ENCODE results near the gene COPS3. TPM values are rescaled to one million over a fixed set of nuclear protein-coding genes. Genes with fewer than 3 reads are reported as not detected.

COPS3 gene
- total RNA-seq, 1 experiment from 2014 or later, result 113 TPM

GRCh38 chr17:17275971-17276370, 5.1 kb downstream of the COPS3 start:
- H4K20me1 ChIP-seq (ENCODE audit: control insufficient read depth, insufficient read depth, insufficient read length), result no peaks in the 10 kb centered on the region
- H2AFZ ChIP-seq (ENCODE audit: low read length), result no peak overlapping the region
- H2BK120ac ChIP-seq (ENCODE audit: low read depth, low read length, poor library complexity, severe bottlenecking), result no peak overlapping the region
- no peaks in the 10 kb centered on the region for H3K9me3 ChIP-seq (ENCODE audit: control insufficient read depth, low read depth, low read length)
- TF ChIP-seq, protein P1, sequence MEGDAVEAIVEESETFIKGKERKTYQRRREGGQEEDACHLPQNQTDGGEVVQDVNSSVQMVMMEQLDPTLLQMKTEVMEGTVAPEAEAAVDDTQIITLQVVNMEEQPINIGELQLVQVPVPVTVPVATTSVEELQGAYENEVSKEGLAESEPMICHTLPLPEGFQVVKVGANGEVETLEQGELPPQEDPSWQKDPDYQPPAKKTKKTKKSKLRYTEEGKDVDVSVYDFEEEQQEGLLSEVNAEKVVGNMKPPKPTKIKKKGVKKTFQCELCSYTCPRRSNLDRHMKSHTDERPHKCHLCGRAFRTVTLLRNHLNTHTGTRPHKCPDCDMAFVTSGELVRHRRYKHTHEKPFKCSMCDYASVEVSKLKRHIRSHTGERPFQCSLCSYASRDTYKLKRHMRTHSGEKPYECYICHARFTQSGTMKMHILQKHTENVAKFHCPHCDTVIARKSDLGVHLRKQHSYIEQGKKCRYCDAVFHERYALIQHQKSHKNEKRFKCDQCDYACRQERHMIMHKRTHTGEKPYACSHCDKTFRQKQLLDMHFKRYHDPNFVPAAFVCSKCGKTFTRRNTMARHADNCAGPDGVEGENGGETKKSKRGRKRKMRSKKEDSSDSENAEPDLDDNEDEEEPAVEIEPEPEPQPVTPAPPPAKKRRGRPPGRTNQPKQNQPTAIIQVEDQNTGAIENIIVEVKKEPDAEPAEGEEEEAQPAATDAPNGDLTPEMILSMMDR (conservative IDR thresholded peaks at IDR 0.05), result no peak
- H3K9ac ChIP-seq (ENCODE audit: extremely low read depth, insufficient read length, low read length), result no peak overlapping the region
- no peak overlapping the region for H3K56ac ChIP-seq (ENCODE audit: insufficient read length, low read depth, low read length)
- no peak overlapping the region for H3K23ac ChIP-seq (ENCODE audit: insufficient read length, low read depth, low read length)
- Mint-ChIP-seq H3K36me3 (ENCODE audit: insufficient read depth in 1 of 3, low read depth in 3 of 3) (peaks cover 11 to 43% (median 24%) of the 10 kb centered on the region in 3 experiments; a peak in 6 of 7 replicates), H3K27ac (0 out of 7 replicates have a peak overlapping the region, but pooled peaks of 1 of the 3 experiments have one; percentile 14), H3K4me3 (no peak overlapping the region), H3K27me3 (ENCODE audit: low read depth) (no peaks in the 10 kb centered on the region), H3K4me1 (peaks cover 7 to 9% of the 10 kb centered on the region in 2 experiments), H3K9me3 (no peaks in the 10 kb centered on the region)
- no peak overlapping the region for H3T11ph ChIP-seq (ENCODE audit: low read length)
- no peak overlapping the region for H3K4ac ChIP-seq (ENCODE audit: low read depth, low read length)
- H3K4me1 ChIP-seq (ENCODE audit: insufficient read depth, low read length), result no peaks in the 10 kb centered on the region
- no peak overlapping the region for H2BK5ac ChIP-seq (ENCODE audit: insufficient read length, low read length)
- peaks cover 6% of the 10 kb centered on the region for H3K23me2 ChIP-seq (ENCODE audit: insufficient read length, low read depth, low read length, poor library complexity, severe bottlenecking)
- no peak for DNase-seq
- no peak overlapping the region for H3K4me2 ChIP-seq (ENCODE audit: insufficient read depth, insufficient read length, low read length)
- H3K18ac ChIP-seq (ENCODE audit: insufficient read length, low read depth, low read length), result no peak overlapping the region
- H2AK5ac ChIP-seq (ENCODE audit: insufficient read length, low read length), result no peak overlapping the region
- H4K5ac ChIP-seq (ENCODE audit: insufficient read length, low read depth, low read length), result no peak overlapping the region
- H2BK15ac ChIP-seq (ENCODE audit: low read depth, low read length), result no peak overlapping the region
- no peak overlapping the region for H4K91ac ChIP-seq (ENCODE audit: insufficient read length, low read depth, low read length)
- no peak overlapping the region for H2BK12ac ChIP-seq (ENCODE audit: insufficient read length, low read depth, low read length)
- peaks cover 14% of the 10 kb centered on the region for H3K79me1 ChIP-seq (ENCODE audit: insufficient read depth, low read depth, low read length, poor library complexity, severe bottlenecking)
- peaks cover 23% of the 10 kb centered on the region for H3K79me2 ChIP-seq (ENCODE audit: insufficient read depth, low read length)
- H4K8ac ChIP-seq (replicated peaks; ENCODE audit: insufficient read length, low read depth, low read length), result no peak overlapping the region
- no peak overlapping the region for H3K27ac ChIP-seq (ENCODE audit: insufficient read length, low read depth, low read length)
- no peak overlapping the region for H2BK20ac ChIP-seq (ENCODE audit: low read depth, low read length, poor library complexity, severe bottlenecking)
- H3K14ac ChIP-seq (ENCODE audit: insufficient read depth, low read length), result no peak overlapping the region
- no CpG with 5 or more reads among the region's 6 CpGs for WGBS (ENCODE audit: extremely low coverage, insufficient read length, low lambda C conversion rate)
- H3K27me3 ChIP-seq (ENCODE audit: insufficient read depth, low read length), result no peaks in the 10 kb centered on the region
